GM19193 (cell line): ENCODE results near the gene CDC6.

Source experiments
- POLR2A ChIP-seq: IDR thresholded peaks from 4 replicates; pipeline ENCODE4 v1.6.1; 2011; ENCODE audit not compliant: insufficient read depth, insufficient read length; ENCODE audit errors: extremely low read depth

The CDC6 gene

GRCh38 chr17:40278414-40278813 is 9.3 kb upstream of the CDC6 start:
- no peak for TF ChIP-seq POLR2A

- no peak for TF ChIP-seq POLR2A
These were observed 8.3 kb upstream of the CDC6 start for GRCh38 chr17:40279402-40279801.

GRCh38 chr17:40281663-40282062 is 6.0 kb upstream of the CDC6 start:
- no peak for TF ChIP-seq POLR2A

- no peak for TF ChIP-seq POLR2A
These were observed 4.0 kb upstream of the CDC6 start for GRCh38 chr17:40283662-40284061.

- TF ChIP-seq POLR2A, result no peak
These were observed 3.5 kb upstream of the CDC6 start for GRCh38 chr17:40284085-40284713.

- TF ChIP-seq POLR2A, result no peak
These were observed 1.2 kb upstream of the CDC6 start for GRCh38 chr17:40286473-40286872.

GRCh38 chr17:40287159-40287493 is 553 bp upstream of the CDC6 start:
- no peak for TF ChIP-seq POLR2A

GRCh38 chr17:40290629-40291280 is 3.1 kb downstream of the CDC6 start:
- no peak for TF ChIP-seq POLR2A

GRCh38 chr17:40291281-40291664 is 3.6 kb downstream of the CDC6 start:
- no peak for TF ChIP-seq POLR2A

GRCh38 chr17:40293363-40293762 is 5.7 kb downstream of the CDC6 start:
- TF ChIP-seq POLR2A, result no peak

- TF ChIP-seq POLR2A, result no peak
These were observed 8.1 kb downstream of the CDC6 start for GRCh38 chr17:40295488-40296436.

GRCh38 chr17:40297511-40297910 is 9.8 kb downstream of the CDC6 start:
- no peak for TF ChIP-seq POLR2A

GRCh38 chr17:40298726-40299125 is 11.0 kb downstream of the CDC6 start:
- no peak for TF ChIP-seq POLR2A

- no peak for TF ChIP-seq POLR2A
These were observed 13.6 kb downstream of the CDC6 start for GRCh38 chr17:40301315-40301714.

- no peak for TF ChIP-seq POLR2A
These were observed 15.5 kb downstream of the CDC6 start for GRCh38 chr17:40303009-40303657.

GRCh38 chr17:40303708-40304551 is 16.3 kb downstream of the CDC6 start:
- no peak for TF ChIP-seq POLR2A
